ENCODE results near the gene RARS1.

Gene RARS1

GRCh38 chr5:168479166-168479565, 7.1 kb upstream of the RARS1 start:
- H3K27ac ChIP-seq (ENCODE audit: low read depth in 2 of 2, low read length in 2 of 2): no peak overlapping the region
- H3K36me3 ChIP-seq (ENCODE audit: control insufficient read depth in 2 of 2, insufficient read depth in 2 of 2, low read length in 2 of 2): no peaks in the 10 kb centered on the region
- no peaks in the 10 kb centered on the region for H3K27me3 ChIP-seq (ENCODE audit: control insufficient read depth in 2 of 2, insufficient read depth in 2 of 2, low read length in 2 of 2)
- no peak overlapping the region for H3K4me3 ChIP-seq (ENCODE audit: low read length in 2 of 2)
- no peaks in the 10 kb centered on the region for H3K9me3 ChIP-seq (ENCODE audit: control insufficient read depth in 2 of 2, low read length in 2 of 2)
- no peak overlapping the region for H3K9ac ChIP-seq (ENCODE audit: low read depth in 1 of 2, low read length in 2 of 2)
- no peaks in the 10 kb centered on the region for H3K4me1 ChIP-seq (ENCODE audit: control insufficient read depth in 2 of 2, insufficient read depth in 2 of 2, low read length in 2 of 2)

- Histone ChIP-seq H3K27ac (ENCODE audit: low read depth in 2 of 2, low read length in 2 of 2) (no peak overlapping the region), H3K4me1 (ENCODE audit: control insufficient read depth in 2 of 2, insufficient read depth in 2 of 2, low read length in 2 of 2) (no peaks in the 10 kb centered on the region)
Measured at GRCh38 chr5:168480601-168481000, 5.7 kb upstream of the RARS1 start.

GRCh38 chr5:168481330-168481788, 4.9 kb upstream of the RARS1 start:
- H3K9ac ChIP-seq (ENCODE audit: low read depth in 1 of 2, low read length in 2 of 2): no peak overlapping the region
- H3K9me3 ChIP-seq (ENCODE audit: control insufficient read depth in 2 of 2, low read length in 2 of 2): no peaks in the 10 kb centered on the region
- peaks cover 2 to 4% of the 10 kb centered on the region in 2 donors for H3K4me1 ChIP-seq (ENCODE audit: control insufficient read depth in 2 of 2, insufficient read depth in 2 of 2, low read length in 2 of 2)
- H3K36me3 ChIP-seq (ENCODE audit: control insufficient read depth in 2 of 2, insufficient read depth in 2 of 2, low read length in 2 of 2): no peaks in the 10 kb centered on the region
- no peaks in the 10 kb centered on the region for H3K27me3 ChIP-seq (ENCODE audit: control insufficient read depth in 2 of 2, insufficient read depth in 2 of 2, low read length in 2 of 2)
- H3K27ac ChIP-seq (ENCODE audit: low read depth in 2 of 2, low read length in 2 of 2): no peak overlapping the region
- no peak overlapping the region for H3K4me3 ChIP-seq (ENCODE audit: low read length in 2 of 2)

More at GRCh38 chr5:168480601-168481000, 5.7 kb upstream of the RARS1 start:
- no peaks in the 10 kb centered on the region for H3K36me3 ChIP-seq (ENCODE audit: control insufficient read depth in 2 of 2, insufficient read depth in 2 of 2, low read length in 2 of 2)
- H3K9ac ChIP-seq (ENCODE audit: low read depth in 1 of 2, low read length in 2 of 2): no peak overlapping the region
- H3K27me3 ChIP-seq (ENCODE audit: control insufficient read depth in 2 of 2, insufficient read depth in 2 of 2, low read length in 2 of 2): no peaks in the 10 kb centered on the region
- no peak overlapping the region for H3K4me3 ChIP-seq (ENCODE audit: low read length in 2 of 2)
- H3K9me3 ChIP-seq (ENCODE audit: control insufficient read depth in 2 of 2, low read length in 2 of 2): no peaks in the 10 kb centered on the region

GRCh38 chr5:168482361-168482760, 3.9 kb upstream of the RARS1 start:
- H3K4me1 ChIP-seq (ENCODE audit: control insufficient read depth in 2 of 2, insufficient read depth in 2 of 2, low read length in 2 of 2): peaks cover 5 to 7% of the 10 kb centered on the region in 2 donors

GRCh38 chr5:168489059-168489458, 2.8 kb downstream of the RARS1 start:
- Histone ChIP-seq H3K4me3 (ENCODE audit: low read length in 2 of 2) (no peak overlapping the region), H3K27me3 (ENCODE audit: control insufficient read depth in 2 of 2, insufficient read depth in 2 of 2, low read length in 2 of 2) (no peaks in the 10 kb centered on the region), H3K9ac (ENCODE audit: low read depth in 1 of 2, low read length in 2 of 2) (no peak overlapping the region), H3K4me1 (ENCODE audit: control insufficient read depth in 2 of 2, insufficient read depth in 2 of 2, low read length in 2 of 2) (peaks cover 7% of the 10 kb centered on the region in 2 donors), H3K9me3 (ENCODE audit: control insufficient read depth in 2 of 2, low read length in 2 of 2) (no peaks in the 10 kb centered on the region), H3K27ac (ENCODE audit: low read depth in 2 of 2, low read length in 2 of 2) (no peak overlapping the region), H3K36me3 (ENCODE audit: control insufficient read depth in 2 of 2, insufficient read depth in 2 of 2, low read length in 2 of 2) (peaks cover 51 to 53% of the 10 kb centered on the region in 2 donors)

More at GRCh38 chr5:168482361-168482760, 3.9 kb upstream of the RARS1 start:
- Histone ChIP-seq H3K36me3 (ENCODE audit: control insufficient read depth in 2 of 2, insufficient read depth in 2 of 2, low read length in 2 of 2) (no peaks in the 10 kb centered on the region), H3K4me3 (ENCODE audit: low read length in 2 of 2) (no peak overlapping the region), H3K9me3 (ENCODE audit: control insufficient read depth in 2 of 2, low read length in 2 of 2) (no peaks in the 10 kb centered on the region), H3K27ac (ENCODE audit: low read depth in 2 of 2, low read length in 2 of 2) (no peak overlapping the region), H3K9ac (ENCODE audit: low read depth in 1 of 2, low read length in 2 of 2) (no peak overlapping the region), H3K27me3 (ENCODE audit: control insufficient read depth in 2 of 2, insufficient read depth in 2 of 2, low read length in 2 of 2) (no peaks in the 10 kb centered on the region)

GRCh38 chr5:168494057-168494555, 7.8 kb downstream of the RARS1 start:
- no peak overlapping the region for H3K4me3 ChIP-seq (ENCODE audit: low read length in 2 of 2)
- H3K27ac ChIP-seq (ENCODE audit: low read depth in 2 of 2, low read length in 2 of 2): no peak overlapping the region
- no peaks in the 10 kb centered on the region for H3K9me3 ChIP-seq (ENCODE audit: control insufficient read depth in 2 of 2, low read length in 2 of 2)
- no peak overlapping the region for H3K9ac ChIP-seq (ENCODE audit: low read depth in 1 of 2, low read length in 2 of 2)
- no peaks in the 10 kb centered on the region for H3K27me3 ChIP-seq (ENCODE audit: control insufficient read depth in 2 of 2, insufficient read depth in 2 of 2, low read length in 2 of 2)
- H3K36me3 ChIP-seq (ENCODE audit: control insufficient read depth in 2 of 2, insufficient read depth in 2 of 2, low read length in 2 of 2): peaks cover 73 to 74% of the 10 kb centered on the region in 2 donors
- no peaks in the 10 kb centered on the region for H3K4me1 ChIP-seq (ENCODE audit: control insufficient read depth in 2 of 2, insufficient read depth in 2 of 2, low read length in 2 of 2)

GRCh38 chr5:168502563-168503237, 16.4 kb downstream of the RARS1 start:
- peaks cover 41 to 47% of the 10 kb centered on the region in 2 donors for H3K36me3 ChIP-seq (ENCODE audit: control insufficient read depth in 2 of 2, insufficient read depth in 2 of 2, low read length in 2 of 2)
- H3K9ac ChIP-seq (ENCODE audit: low read depth in 1 of 2, low read length in 2 of 2): no peak overlapping the region
- no peaks in the 10 kb centered on the region for H3K27me3 ChIP-seq (ENCODE audit: control insufficient read depth in 2 of 2, insufficient read depth in 2 of 2, low read length in 2 of 2)
- H3K27ac ChIP-seq (ENCODE audit: low read depth in 2 of 2, low read length in 2 of 2): no peak overlapping the region
- H3K4me3 ChIP-seq (ENCODE audit: low read length in 2 of 2): no peak overlapping the region
- no peaks in the 10 kb centered on the region for H3K9me3 ChIP-seq (ENCODE audit: control insufficient read depth in 2 of 2, low read length in 2 of 2)
- no peaks in the 10 kb centered on the region for H3K4me1 ChIP-seq (ENCODE audit: control insufficient read depth in 2 of 2, insufficient read depth in 2 of 2, low read length in 2 of 2)

- Histone ChIP-seq H3K9ac (ENCODE audit: low read depth in 1 of 2, low read length in 2 of 2) (no peak overlapping the region), H3K4me1 (ENCODE audit: control insufficient read depth in 2 of 2, insufficient read depth in 2 of 2, low read length in 2 of 2) (no peaks in the 10 kb centered on the region), H3K27me3 (ENCODE audit: control insufficient read depth in 2 of 2, insufficient read depth in 2 of 2, low read length in 2 of 2) (no peaks in the 10 kb centered on the region), H3K9me3 (ENCODE audit: control insufficient read depth in 2 of 2, low read length in 2 of 2) (no peaks in the 10 kb centered on the region), H3K36me3 (ENCODE audit: control insufficient read depth in 2 of 2, insufficient read depth in 2 of 2, low read length in 2 of 2) (peaks cover 75 to 81% of the 10 kb centered on the region in 2 donors), H3K4me3 (ENCODE audit: low read length in 2 of 2) (no peak overlapping the region), H3K27ac (ENCODE audit: low read depth in 2 of 2, low read length in 2 of 2) (no peak overlapping the region)
Measured at GRCh38 chr5:168513861-168514428, 27.7 kb downstream of the RARS1 start.

GRCh38 chr5:168525856-168526255, 39.6 kb downstream of the RARS1 start:
- Histone ChIP-seq H3K4me3 (ENCODE audit: low read length in 2 of 2) (no peak overlapping the region), H3K36me3 (ENCODE audit: control insufficient read depth in 2 of 2, insufficient read depth in 2 of 2, low read length in 2 of 2) (no peaks in the 10 kb centered on the region), H3K4me1 (ENCODE audit: control insufficient read depth in 2 of 2, insufficient read depth in 2 of 2, low read length in 2 of 2) (no peaks in the 10 kb centered on the region), H3K9ac (ENCODE audit: low read depth in 1 of 2, low read length in 2 of 2) (no peak overlapping the region), H3K27ac (ENCODE audit: low read depth in 2 of 2, low read length in 2 of 2) (no peak overlapping the region), H3K27me3 (ENCODE audit: control insufficient read depth in 2 of 2, insufficient read depth in 2 of 2, low read length in 2 of 2) (peaks cover 8 to 18% of the 10 kb centered on the region in 2 donors), H3K9me3 (ENCODE audit: control insufficient read depth in 2 of 2, low read length in 2 of 2) (no peaks in the 10 kb centered on the region)

- no peaks in the 10 kb centered on the region for H3K9me3 ChIP-seq (ENCODE audit: control insufficient read depth in 2 of 2, low read length in 2 of 2)
- H3K27ac ChIP-seq (ENCODE audit: low read depth in 2 of 2, low read length in 2 of 2): no peak overlapping the region
- no peak overlapping the region for H3K4me3 ChIP-seq (ENCODE audit: low read length in 2 of 2)
- H3K27me3 ChIP-seq (ENCODE audit: control insufficient read depth in 2 of 2, insufficient read depth in 2 of 2, low read length in 2 of 2): peaks cover 18 to 21% of the 10 kb centered on the region in 2 donors
- no peaks in the 10 kb centered on the region for H3K4me1 ChIP-seq (ENCODE audit: control insufficient read depth in 2 of 2, insufficient read depth in 2 of 2, low read length in 2 of 2)
- H3K36me3 ChIP-seq (ENCODE audit: control insufficient read depth in 2 of 2, insufficient read depth in 2 of 2, low read length in 2 of 2): no peaks in the 10 kb centered on the region
- H3K9ac ChIP-seq (ENCODE audit: low read depth in 1 of 2, low read length in 2 of 2): no peak overlapping the region
Measured at GRCh38 chr5:168527756-168528295, 41.6 kb downstream of the RARS1 start.

Measured in mucosa of rectum (tissue), 2 donors.